ENCODE results near the gene PKMYT1.

- TF ChIP-seq CTCF (conservative IDR thresholded peaks at IDR 0.05; ENCODE audit: low read length) (no peak), EZH2phosphoT487 (IDR thresholded peaks at IDR 0.05; ENCODE audit: borderline replicate concordance, low read depth, low read length) (no peak)
Measured at GRCh38 chr16:2938206-2938605, 42.0 kb downstream of the PKMYT1 start.
